ENCODE results near the gene MROH2A.

The MROH2A gene

GRCh38 chr2:233822781-233823730, 44.9 kb downstream of the MROH2A start:
- Histone ChIP-seq H3K4me1 (no peaks in the 10 kb centered on the region), H3K4me3 (ENCODE audit: low read depth, low read length) (no peak overlapping the region), H3K36me3 (no peaks in the 10 kb centered on the region), H3K27me3 (no peaks in the 10 kb centered on the region), H3K9me3 (no peaks in the 10 kb centered on the region)
- TF ChIP-seq CTCF (IDR thresholded peaks at IDR 0.05; ENCODE audit: low read depth, low read length) = no peak
- no peak for DNase-seq

- no peaks in the 10 kb centered on the region for H3K4me1 ChIP-seq
- no peak for DNase-seq
- no peak overlapping the region for H3K4me3 ChIP-seq (ENCODE audit: low read depth, low read length)
- H3K27me3 ChIP-seq = no peaks in the 10 kb centered on the region
- TF ChIP-seq CTCF (IDR thresholded peaks at IDR 0.05; ENCODE audit: low read depth, low read length) = no peak
- no peaks in the 10 kb centered on the region for H3K36me3 ChIP-seq
- H3K9me3 ChIP-seq = no peaks in the 10 kb centered on the region
Measured at GRCh38 chr2:233823731-233824121, 45.6 kb downstream of the MROH2A start.

- no peaks in the 10 kb centered on the region for H3K36me3 ChIP-seq
- no peak for DNase-seq
- no peaks in the 10 kb centered on the region for H3K4me1 ChIP-seq
- no peaks in the 10 kb centered on the region for H3K27me3 ChIP-seq
- H3K4me3 ChIP-seq (ENCODE audit: low read depth, low read length) = no peak overlapping the region
- no peak for TF ChIP-seq CTCF (IDR thresholded peaks at IDR 0.05; ENCODE audit: low read depth, low read length)
- H3K9me3 ChIP-seq = no peaks in the 10 kb centered on the region
Measured at GRCh38 chr2:233824373-233824772, 46.2 kb downstream of the MROH2A start.

GRCh38 chr2:233828546-233829192, 50.5 kb downstream of the MROH2A start:
- DNase-seq = no peak
- no peaks in the 10 kb centered on the region for H3K36me3 ChIP-seq
- H3K9me3 ChIP-seq = no peaks in the 10 kb centered on the region
- peaks cover 24% of the 10 kb centered on the region for H3K4me1 ChIP-seq
- no peak for TF ChIP-seq CTCF (IDR thresholded peaks at IDR 0.05; ENCODE audit: low read depth, low read length)
- H3K4me3 ChIP-seq (ENCODE audit: low read depth, low read length) = no peak overlapping the region
- no peaks in the 10 kb centered on the region for H3K27me3 ChIP-seq

- no peak for DNase-seq
- peaks cover 5% of the 10 kb centered on the region for H3K36me3 ChIP-seq
- H3K4me1 ChIP-seq = peaks cover 26% of the 10 kb centered on the region
- no peaks in the 10 kb centered on the region for H3K27me3 ChIP-seq
- no peak overlapping the region for H3K4me3 ChIP-seq (ENCODE audit: low read depth, low read length)
- H3K9me3 ChIP-seq = no peaks in the 10 kb centered on the region
- TF ChIP-seq CTCF (IDR thresholded peaks at IDR 0.05; ENCODE audit: low read depth, low read length) = no peak
Measured at GRCh38 chr2:233829193-233830110, 51.3 kb downstream of the MROH2A start.

Measured in BE2C (cell line).